ENCODE data around the gene HUNK.

The HUNK gene

DNA sequence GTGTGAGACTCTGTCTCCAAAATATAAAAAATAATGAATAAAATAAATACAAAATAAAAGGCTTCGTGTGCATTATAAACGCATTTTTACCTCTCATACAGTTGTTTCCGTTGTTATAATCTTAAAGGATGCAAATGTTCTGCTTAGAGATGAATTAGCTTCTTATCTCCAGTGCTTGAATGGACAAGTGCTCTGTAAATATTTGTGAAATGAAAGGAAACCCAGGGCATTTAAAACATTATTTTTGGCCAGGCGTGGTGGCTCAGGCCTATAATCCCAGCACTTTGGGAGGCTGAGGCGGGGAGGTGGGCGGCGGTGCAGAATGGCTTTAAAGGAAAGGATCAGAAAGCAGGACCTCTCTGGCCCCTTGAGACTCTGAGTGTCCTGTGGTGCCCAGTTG lies 94.5 kb downstream of the HUNK start:
- no peak for DNase-seq

GRCh38 chr21:31972622-31973021 lies 99.8 kb downstream of the HUNK start:
- no peak for DNase-seq

- no peak for DNase-seq
Observed at GRCh38 chr21:31973402-31973944, 100.7 kb downstream of the HUNK start.

GRCh38 chr21:31974454-31974985 lies 101.7 kb downstream of the HUNK start:
- no peak for DNase-seq

- DNase-seq = no peak
Observed at GRCh38 chr21:31975491-31975890, 102.7 kb downstream of the HUNK start.

DNA sequence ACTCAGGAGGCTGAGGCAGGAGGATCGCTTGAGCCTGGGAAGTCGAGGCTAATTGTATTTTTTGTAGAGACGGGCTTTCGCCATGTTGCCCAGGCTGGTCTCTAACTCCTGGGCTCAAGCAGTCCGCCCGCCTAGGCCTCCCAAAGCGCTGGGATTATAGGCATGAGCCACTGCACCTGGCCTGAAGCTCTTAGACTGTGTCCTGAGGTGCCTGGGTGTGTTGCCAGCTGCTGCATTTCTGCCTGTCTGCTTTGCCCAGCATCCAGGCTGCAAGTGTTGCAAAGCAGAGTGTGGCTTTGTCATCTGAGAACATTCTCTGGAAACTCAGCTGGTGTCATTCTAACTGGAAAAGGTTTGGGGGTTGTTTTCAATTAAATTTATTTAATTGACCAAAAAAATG lies 105.0 kb downstream of the HUNK start:
- DNase-seq = no peak

DNA sequence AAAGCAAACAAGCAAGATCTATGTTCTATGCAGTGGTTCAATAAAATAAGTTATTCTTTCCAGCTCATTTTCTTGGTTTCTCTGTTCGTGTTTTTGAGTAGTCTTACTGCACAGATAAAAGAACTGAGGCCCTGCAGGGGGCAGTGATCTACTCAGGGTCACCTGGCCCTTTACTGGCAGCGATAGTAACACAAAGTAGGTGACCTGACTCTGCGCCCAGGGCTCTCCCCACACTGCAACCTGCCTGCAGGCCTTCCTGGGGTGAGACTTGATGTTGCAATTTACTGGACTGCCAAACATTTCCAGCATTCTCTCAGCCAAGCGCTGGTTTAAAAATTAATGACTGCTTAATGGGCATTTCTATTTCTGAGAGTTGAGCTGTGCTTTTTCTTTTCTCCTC lies 110.3 kb downstream of the HUNK start:
- DNase-seq = no peak

DNA sequence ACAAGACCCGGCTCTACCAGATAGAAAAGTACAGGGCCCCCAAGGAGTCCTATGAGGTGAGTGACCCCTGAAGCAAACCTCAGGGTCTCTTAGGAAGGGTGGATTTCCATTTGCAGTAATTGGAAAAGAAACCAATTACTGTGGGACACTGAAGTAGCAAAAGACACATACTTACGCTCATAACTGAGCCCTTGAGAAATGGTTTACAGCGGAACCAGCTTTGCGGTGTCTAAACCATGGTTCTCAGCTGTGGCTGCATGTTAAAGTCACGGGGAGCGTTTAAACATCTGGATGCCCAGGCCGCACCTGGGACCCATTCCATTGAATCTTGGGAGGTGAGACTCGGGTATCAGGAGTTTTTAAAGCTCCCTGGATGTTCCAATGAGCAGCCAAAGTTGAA lies 110.7 kb downstream of the HUNK start:
- no peak for DNase-seq

GRCh38 chr21:31985398-31985797 lies 112.6 kb downstream of the HUNK start:
- no peak for DNase-seq

DNA sequence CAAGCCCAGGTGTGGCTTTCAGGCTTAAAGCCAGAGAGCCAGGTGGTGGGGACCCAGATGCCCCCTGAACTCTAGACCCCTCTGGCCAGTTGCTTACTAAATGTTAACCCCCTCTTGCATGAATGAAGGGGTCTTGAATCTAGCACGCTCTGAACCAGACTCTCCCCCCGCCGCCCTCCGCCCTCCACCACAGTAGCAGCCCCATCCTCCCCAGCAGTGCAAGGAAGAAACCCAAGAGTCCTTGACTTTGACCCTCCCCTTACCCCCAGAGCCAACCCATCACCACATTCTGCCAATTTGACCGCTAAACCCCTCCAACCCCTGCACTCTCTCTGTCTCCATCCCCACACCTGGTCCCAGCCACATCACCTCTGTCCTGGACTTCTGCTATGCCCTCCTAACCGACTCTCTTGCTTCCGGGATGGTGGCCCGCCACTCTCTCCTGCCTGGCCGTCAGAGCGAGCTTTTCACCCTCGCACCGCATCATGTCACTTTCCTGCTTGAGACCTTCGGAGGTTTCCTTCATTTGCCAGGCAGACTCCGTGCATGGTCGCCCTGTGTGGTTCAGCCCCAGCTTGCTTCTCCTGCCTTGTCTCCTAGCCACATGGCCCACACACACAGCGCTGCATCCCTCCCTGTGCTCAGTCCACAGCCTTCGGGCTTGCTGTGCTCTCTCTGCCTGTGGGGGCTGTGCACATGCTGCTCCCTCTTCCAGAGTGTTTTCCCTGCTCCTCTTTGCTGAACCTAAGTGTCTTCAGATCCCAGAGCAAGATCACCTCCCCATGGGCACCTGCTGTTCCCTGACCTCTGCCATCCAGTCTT lies 113.4 kb downstream of the HUNK start:
- no peak for DNase-seq

DNA sequence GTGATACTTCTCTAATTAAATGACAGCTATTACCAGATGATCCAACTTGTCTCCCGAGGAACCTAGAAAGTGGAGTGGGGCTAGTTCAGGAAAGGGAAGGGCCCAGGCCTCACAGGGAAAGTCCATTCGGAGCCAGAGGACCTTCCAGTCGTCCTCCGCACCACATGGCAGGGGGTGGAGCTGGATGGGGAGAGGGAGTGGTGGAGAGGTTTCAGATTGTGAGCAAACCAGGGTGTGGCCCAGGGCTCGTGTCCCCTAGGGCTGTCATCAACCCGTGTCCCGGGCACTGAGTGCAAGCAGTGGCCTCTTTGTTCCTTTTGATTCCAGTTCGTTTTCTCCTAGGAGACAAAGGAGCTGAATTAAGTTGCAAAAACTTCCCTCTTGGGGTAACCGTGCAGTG lies 114.9 kb downstream of the HUNK start:
- no peak for DNase-seq

- DNase-seq = no peak
Observed at GRCh38 chr21:31988492-31989290, 115.9 kb downstream of the HUNK start.

GRCh38 chr21:31991356-31992331 lies 118.8 kb downstream of the HUNK start:
- no peak for DNase-seq

- no peak for DNase-seq
Observed at GRCh38 chr21:31992391-31992790, 119.6 kb downstream of the HUNK start.

DNA sequence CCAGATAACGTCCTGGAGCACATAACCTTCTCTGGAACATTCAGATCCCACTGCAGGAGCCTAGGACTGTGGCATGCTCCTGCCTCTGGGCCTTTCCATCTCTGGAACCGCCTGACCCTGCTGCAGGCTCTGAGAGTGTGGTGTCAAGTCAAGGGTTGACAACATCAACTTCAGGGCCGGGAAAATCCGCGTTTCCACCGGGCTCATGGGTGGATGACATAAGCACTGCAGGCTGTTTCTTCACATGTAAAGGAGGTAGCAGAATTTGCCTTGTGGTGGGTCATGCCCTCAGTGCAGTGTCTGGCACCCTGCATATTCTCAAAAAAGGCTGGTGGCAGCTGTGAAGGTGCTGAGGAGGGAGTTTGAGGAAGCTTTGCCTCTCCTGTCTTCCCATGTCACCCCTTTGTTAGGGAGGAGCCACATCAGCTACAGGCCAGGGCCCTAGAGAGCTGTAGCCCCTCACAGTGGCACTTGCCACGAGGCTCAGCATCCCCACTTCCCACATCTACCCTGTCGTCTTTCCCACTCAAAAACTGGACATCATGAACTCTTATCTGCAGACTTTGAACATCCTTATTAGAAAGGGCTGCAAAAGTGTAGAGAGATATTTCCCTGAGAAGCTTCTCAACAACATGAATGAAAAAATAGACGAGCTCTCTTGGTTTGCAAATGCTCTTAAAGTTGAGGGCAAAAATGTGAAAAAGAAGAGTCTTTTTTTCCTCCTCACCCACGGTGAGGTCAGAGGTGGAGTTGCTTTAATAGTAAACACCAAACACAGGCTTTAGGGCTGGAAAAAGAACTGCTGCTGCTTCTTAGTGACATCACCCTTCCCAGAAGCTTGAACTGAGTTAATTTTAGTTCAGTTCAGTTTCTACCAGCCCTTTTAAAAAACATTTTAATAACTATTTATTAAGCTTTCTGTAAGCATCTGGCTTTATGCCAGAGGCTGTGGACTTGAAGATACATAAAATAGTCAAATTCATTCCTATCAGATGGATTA lies 121.3 kb downstream of the HUNK start:
- DNase-seq = no peak

DNA sequence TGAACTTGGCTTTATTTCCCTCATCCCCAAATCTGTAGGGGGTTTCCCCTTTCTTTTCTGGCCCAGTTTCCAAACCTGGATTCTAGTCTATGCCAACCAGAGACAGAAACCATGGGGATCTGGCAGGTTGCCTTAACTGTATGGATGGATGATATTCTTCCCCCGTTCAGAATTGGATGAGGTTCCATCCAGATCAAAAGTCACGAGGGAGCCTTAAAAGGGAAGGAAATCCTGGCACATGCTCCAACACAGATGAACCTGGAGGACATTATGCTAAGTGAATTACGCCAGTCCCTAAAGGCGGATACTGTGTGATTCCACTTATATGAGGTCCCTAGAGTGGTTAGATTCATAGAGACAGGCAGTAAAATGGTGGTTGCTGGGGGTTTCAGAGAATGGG lies 124.4 kb downstream of the HUNK start:
- DNase-seq = no peak

DNA sequence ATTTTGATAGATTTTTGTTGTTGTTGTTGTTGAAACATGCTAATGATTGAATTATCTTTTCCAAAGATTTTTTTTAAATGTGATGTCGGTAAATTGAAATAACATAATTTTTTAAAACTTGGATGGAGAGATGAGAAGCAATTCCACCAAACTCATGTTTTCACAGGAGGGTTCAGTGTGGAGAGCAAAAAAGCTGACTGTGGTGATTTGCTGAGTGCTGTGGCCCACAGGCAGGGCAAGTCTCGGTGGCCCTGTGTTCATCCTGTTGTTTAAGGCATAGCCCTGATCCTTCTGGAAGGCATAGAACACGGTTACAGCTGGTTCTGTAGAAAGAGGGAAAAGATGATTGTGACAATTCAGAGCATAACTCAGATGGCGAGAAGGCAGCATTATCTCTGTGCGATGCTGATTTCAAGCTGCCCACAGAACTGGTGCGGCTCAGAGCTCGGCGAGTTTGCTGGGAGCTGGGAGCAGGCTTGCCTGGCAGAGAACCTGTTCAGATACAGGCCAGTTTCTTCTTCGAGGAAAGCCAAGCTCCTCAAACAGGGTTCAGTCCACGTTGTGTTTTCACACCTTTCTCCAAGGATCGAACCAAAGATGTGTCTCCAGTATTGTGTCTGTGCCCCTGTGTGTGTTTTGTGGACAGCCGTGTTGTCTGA lies 127.1 kb downstream of the HUNK start:
- DNase-seq = no peak

DNA sequence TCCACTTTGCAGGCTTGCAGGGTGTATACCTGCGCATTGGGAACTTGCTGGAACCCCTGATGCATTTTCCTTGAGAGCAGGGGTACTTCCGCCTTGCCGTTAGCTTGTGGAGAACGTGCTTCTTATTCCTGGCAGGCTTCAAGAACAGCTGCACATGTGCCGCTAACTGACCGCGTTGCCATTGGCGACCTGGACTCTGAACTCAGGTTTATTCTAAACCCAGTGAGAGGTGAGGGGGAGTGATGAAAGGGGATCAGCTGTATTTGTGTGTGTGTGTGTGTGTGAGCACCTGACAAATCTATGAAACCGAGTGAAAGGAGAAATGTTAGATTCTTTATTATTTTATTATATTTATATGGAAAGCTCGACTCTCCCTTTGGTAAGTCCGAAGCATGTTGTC lies 128.6 kb downstream of the HUNK start:
- no peak for DNase-seq

GRCh38 chr21:32003411-32003810 lies 130.6 kb downstream of the HUNK start:
- no peak for DNase-seq

DNA sequence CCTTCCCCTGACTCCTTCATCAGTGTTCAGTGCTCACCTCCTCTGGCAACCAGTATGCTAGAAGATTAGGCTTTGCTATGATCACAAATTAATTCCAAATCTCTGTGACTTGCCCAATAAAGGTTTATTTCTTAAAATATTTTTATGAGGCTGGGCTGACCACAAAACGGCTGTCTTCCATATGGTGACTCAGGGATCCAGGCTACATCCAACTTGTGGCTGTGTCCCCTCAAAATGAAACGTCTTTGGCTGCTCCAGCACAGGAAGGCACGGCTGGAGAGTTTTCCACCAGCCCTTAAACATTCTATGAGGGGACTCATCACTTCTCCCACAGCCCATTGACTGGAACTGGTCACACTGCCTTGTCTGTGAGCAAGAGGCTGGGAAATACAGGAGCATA lies 131.5 kb downstream of the HUNK start:
- no peak for DNase-seq

DNA sequence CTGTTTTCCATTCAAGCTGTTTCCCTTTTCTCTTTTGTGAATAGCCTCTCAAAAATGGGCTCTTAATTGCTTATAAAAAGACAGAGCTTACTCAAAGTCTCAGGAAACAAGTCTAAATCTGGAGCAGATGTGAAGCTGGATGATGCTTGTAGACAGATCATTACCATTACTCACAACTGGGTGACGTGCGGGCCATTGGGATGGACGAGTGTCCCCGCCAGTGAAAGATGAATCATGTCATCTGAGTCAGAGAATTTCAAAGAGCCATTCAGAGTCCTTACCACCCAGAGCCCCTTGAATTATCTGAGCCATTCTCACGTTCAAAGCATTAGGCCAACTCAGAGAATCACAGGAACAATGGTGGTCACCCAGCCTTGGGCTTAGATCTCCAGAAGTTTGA lies 134.6 kb downstream of the HUNK start:
- no peak for DNase-seq

Measured in RPMI8226 (cell line).